GM21447 (cell line): ENCODE data around the gene CPEB1.
A peak's percentile ranks its signal among the peaks of the same experiment; 100 is the strongest.

ENCODE experiments used
- ATAC-seq: cut with Tn5 transposase; IDR thresholded peaks from one replicate; pipeline ENCODE4 v1.9.1; 2021; ENCODE audit not compliant: unreplicated experiment

CPEB1 gene

GRCh38 chr15:82595766-82596165 is 51.4 kb downstream of the CPEB1 start:
- no peak for ATAC-seq

- ATAC-seq: no peak
Measured at GRCh38 chr15:82595203-82595602, 52.0 kb downstream of the CPEB1 start.

GRCh38 chr15:82587805-82588204 is 59.4 kb downstream of the CPEB1 start:
- ATAC-seq: no peak

GRCh38 chr15:82585072-82585471 is 62.1 kb downstream of the CPEB1 start:
- ATAC-seq: no peak

- ATAC-seq: no peak
Measured at GRCh38 chr15:82580713-82581112, 66.5 kb downstream of the CPEB1 start.

- no peak for ATAC-seq
Measured at GRCh38 chr15:82575335-82575734, 71.8 kb downstream of the CPEB1 start.

- ATAC-seq: no peak
Measured at GRCh38 chr15:82572986-82573385, 74.2 kb downstream of the CPEB1 start.

- no peak for ATAC-seq
Measured at GRCh38 chr15:82572311-82572710, 74.9 kb downstream of the CPEB1 start.

GRCh38 chr15:82571722-82572222 is 75.4 kb downstream of the CPEB1 start:
- ATAC-seq: no peak

GRCh38 chr15:82570721-82571508 is 76.2 kb downstream of the CPEB1 start:
- ATAC-seq: no peak

GRCh38 chr15:82569834-82570233 is 77.3 kb downstream of the CPEB1 start:
- ATAC-seq: no peak

- ATAC-seq: no peak
Measured at GRCh38 chr15:82568986-82569385, 78.2 kb downstream of the CPEB1 start.

- ATAC-seq: no peak
Measured at GRCh38 chr15:82567661-82568060, 79.5 kb downstream of the CPEB1 start.

- no peak for ATAC-seq
Measured at GRCh38 chr15:82566690-82567089, 80.5 kb downstream of the CPEB1 start.

- ATAC-seq: no peak
Measured at GRCh38 chr15:82558502-82558901, 88.7 kb downstream of the CPEB1 start.

- no peak for ATAC-seq
Measured at GRCh38 chr15:82556315-82557035, 90.7 kb downstream of the CPEB1 start.

GRCh38 chr15:82554849-82555248 is 92.3 kb downstream of the CPEB1 start:
- no peak for ATAC-seq

GRCh38 chr15:82554351-82554750 is 92.8 kb downstream of the CPEB1 start:
- ATAC-seq: no peak

- ATAC-seq: no peak
Measured at GRCh38 chr15:82553846-82554245, 93.3 kb downstream of the CPEB1 start.

GRCh38 chr15:82552861-82553260 is 94.3 kb downstream of the CPEB1 start:
- ATAC-seq: no peak

GRCh38 chr15:82551646-82552247 is 95.4 kb downstream of the CPEB1 start:
- ATAC-seq: peak; percentile 70

GRCh38 chr15:82549199-82549665 is 97.9 kb downstream of the CPEB1 start:
- no peak for ATAC-seq
